HG02981 (cell line): ENCODE results near the gene ADCY2.

Experiments used
- ATAC-seq: cut with Tn5 transposase; IDR thresholded peaks from one replicate; pipeline ENCODE4 v1.9.1; 2021; ENCODE audit warnings: mild to moderate bottlenecking, moderate library complexity; ENCODE audit not compliant: unreplicated experiment

ADCY2 gene

GRCh38 chr5:7770436-7770835 is 374.5 kb downstream of the ADCY2 start:
- no peak for ATAC-seq

GRCh38 chr5:7772141-7772540 is 376.2 kb downstream of the ADCY2 start:
- no peak for ATAC-seq

- no peak for ATAC-seq
These were observed 377.2 kb downstream of the ADCY2 start for GRCh38 chr5:7773178-7773577.

- ATAC-seq = no peak
These were observed 380.5 kb downstream of the ADCY2 start for GRCh38 chr5:7776442-7776841.

- ATAC-seq = no peak
These were observed 383.4 kb downstream of the ADCY2 start for GRCh38 chr5:7779019-7780005.

- ATAC-seq = no peak
These were observed 386.0 kb downstream of the ADCY2 start for GRCh38 chr5:7781899-7782298.

- no peak for ATAC-seq
These were observed 388.9 kb downstream of the ADCY2 start for GRCh38 chr5:7784683-7785380.

GRCh38 chr5:7787770-7788169 is 391.8 kb downstream of the ADCY2 start:
- no peak for ATAC-seq

- ATAC-seq = no peak
These were observed 393.6 kb downstream of the ADCY2 start for GRCh38 chr5:7789567-7789966.

GRCh38 chr5:7793895-7794294 is 398.0 kb downstream of the ADCY2 start:
- peak; percentile 9 for ATAC-seq

- peak; percentile 89 for ATAC-seq
These were observed 398.4 kb downstream of the ADCY2 start for GRCh38 chr5:7794311-7794710.

- ATAC-seq = peak; percentile 38
These were observed 398.9 kb downstream of the ADCY2 start for GRCh38 chr5:7794823-7795222.

GRCh38 chr5:7795306-7795705 is 399.4 kb downstream of the ADCY2 start:
- ATAC-seq = no peak

- ATAC-seq = no peak
These were observed 406.1 kb downstream of the ADCY2 start for GRCh38 chr5:7801891-7802614.

GRCh38 chr5:7802855-7803254 is 406.9 kb downstream of the ADCY2 start:
- no peak for ATAC-seq

- no peak for ATAC-seq
These were observed 408.0 kb downstream of the ADCY2 start for GRCh38 chr5:7803937-7804336.

GRCh38 chr5:7805379-7805778 is 409.4 kb downstream of the ADCY2 start:
- no peak for ATAC-seq

- ATAC-seq = no peak
These were observed 413.1 kb downstream of the ADCY2 start for GRCh38 chr5:7808998-7809397.

- no peak for ATAC-seq
These were observed 415.8 kb downstream of the ADCY2 start for GRCh38 chr5:7811715-7812114.

GRCh38 chr5:7813007-7813406 is 417.1 kb downstream of the ADCY2 start:
- ATAC-seq = no peak

- ATAC-seq = no peak
These were observed 417.6 kb downstream of the ADCY2 start for GRCh38 chr5:7813576-7813975.
